ENCODE results near the gene UGT2B7. TPM values are rescaled to one million over a fixed set of nuclear protein-coding genes. Genes with fewer than 3 reads are reported as not detected.
"Not testable (repeated sequence)": the region's sequence is repeated elsewhere in the genome, so short reads cannot be mapped to it uniquely, and the experiment has no call there.

UGT2B7 gene
- total RNA-seq (under 1 TPM in 1 of 5 donors, not detected in 4; 0.23 TPM), total RNA-seq (0 reads per million in 29 experiments)
- not detected for total RNA-seq (2013)

DNA sequence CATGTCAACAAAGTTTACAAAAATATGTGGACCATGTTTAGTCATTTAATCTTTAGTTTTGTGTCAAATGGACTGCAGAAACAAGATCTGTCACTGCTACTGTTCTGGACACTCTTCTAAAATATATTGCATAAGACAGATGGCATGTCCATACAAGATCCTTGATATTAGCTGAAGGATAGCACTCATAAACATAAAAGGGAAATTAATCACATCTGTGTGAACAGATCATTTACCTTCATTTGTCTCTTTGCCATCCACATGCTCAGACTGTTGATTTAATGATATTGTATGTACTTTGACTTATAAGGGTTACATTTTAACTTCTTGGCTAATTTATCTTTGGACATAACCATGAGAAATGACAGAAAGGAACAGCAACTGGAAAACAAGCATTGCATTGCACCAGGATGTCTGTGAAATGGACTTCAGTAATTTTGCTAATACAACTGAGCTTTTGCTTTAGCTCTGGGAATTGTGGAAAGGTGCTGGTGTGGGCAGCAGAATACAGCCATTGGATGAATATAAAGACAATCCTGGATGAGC, at the start of gene UGT2B7:
TSS of gene UGT2B7 (plus strand) at position 364 of the 546 bp plus-strand sequence. CDS start at position 411, 47 bp downstream.
- Mint-ChIP-seq H3K27ac (no peak within 1 kb of the TSS), H3K9me3 (peaks cover 0 to 3% (median 0%) of the 10 kb centered on the region in 3 donors), H3K4me3 (no peak within 1 kb of the TSS), H3K4me1 (no peaks in the 10 kb centered on the region), H3K27me3 (no peaks in the 10 kb centered on the region), H3K36me3 (no peaks in the 10 kb centered on the region)
- H3K36me3 ChIP-seq (ENCODE audit: control insufficient read depth in 2 of 2, extremely low read depth in 1 of 2, insufficient read depth in 1 of 2, low read length in 1 of 2) = no peaks in the 10 kb centered on the region
- no peaks in the 10 kb centered on the region for H3K9me3 ChIP-seq
- H3K27ac ChIP-seq (ENCODE audit: low read length) = no peak within 1 kb of the TSS
- no peak within 1 kb of the TSS for H3K4me3 ChIP-seq (ENCODE audit: control insufficient read depth in 1 of 2, extremely low read depth in 1 of 2, low read length in 1 of 2)
- ATAC-seq (replicated peaks in 1 of 4) = no peak
- no peaks in the 10 kb centered on the region for H3K4me1 ChIP-seq (ENCODE audit: control insufficient read depth in 1 of 2, extremely low read depth in 1 of 2, insufficient read depth in 2 of 2, low read length in 2 of 2)
- ChIA-PET CTCF (no interaction called here), POLR2A (no interaction called here)
- no peak for DNase-seq
- H3K27me3 ChIP-seq (replicated peaks in 1 of 2; ENCODE audit: control insufficient read depth in 2 of 2, extremely low read depth in 1 of 2, insufficient read depth in 2 of 2, low read length in 1 of 2) = no peaks in the 10 kb centered on the region

DNA sequence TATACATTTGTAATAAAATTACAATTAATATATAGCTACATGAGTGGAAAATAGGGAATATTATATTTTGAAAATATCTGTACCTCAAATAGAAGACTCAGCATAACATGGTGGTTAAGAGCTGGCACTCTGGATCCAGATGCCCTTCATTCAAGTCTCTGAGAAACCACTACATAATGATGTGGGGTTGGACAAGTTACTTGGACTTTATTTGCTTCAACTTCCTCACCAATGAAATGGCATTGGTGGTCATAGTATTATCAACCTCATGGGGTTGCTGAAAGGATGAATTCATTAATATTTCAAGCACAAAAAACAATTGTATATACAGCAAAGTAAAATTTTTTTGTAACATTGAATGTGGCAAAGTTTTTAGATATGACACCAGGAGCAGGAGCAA, 46.4 kb upstream of the UGT2B7 start:
- H3K4me3 Mint-ChIP-seq = no peak overlapping the region
- no peaks in the 10 kb centered on the region for H3K27me3 Mint-ChIP-seq
- H3K9me3 Mint-ChIP-seq = peaks cover 0 to 4% (median 0%) of the 10 kb centered on the region in 3 donors
- Histone ChIP-seq H3K4me1 (ENCODE audit: control insufficient read depth in 1 of 2, extremely low read depth in 1 of 2, insufficient read depth in 2 of 2, low read length in 2 of 2) (no peaks in the 10 kb centered on the region), H3K27ac (ENCODE audit: low read length) (no peak overlapping the region), H3K9me3 (no peaks in the 10 kb centered on the region), H3K36me3 (ENCODE audit: control insufficient read depth in 2 of 2, extremely low read depth in 1 of 2, insufficient read depth in 1 of 2, low read length in 1 of 2) (no peaks in the 10 kb centered on the region), H3K4me3 (ENCODE audit: control insufficient read depth in 1 of 2, extremely low read depth in 1 of 2, low read length in 1 of 2) (no peak overlapping the region), H3K27me3 (replicated peaks in 1 of 2; ENCODE audit: control insufficient read depth in 2 of 2, extremely low read depth in 1 of 2, insufficient read depth in 2 of 2, low read length in 1 of 2) (no peaks in the 10 kb centered on the region)
- ChIA-PET POLR2A (no interaction called here), CTCF (no interaction called here)
- DNase-seq (no peak), ATAC-seq (replicated peaks in 1 of 4) (no peak)
- H3K36me3 Mint-ChIP-seq = no peaks in the 10 kb centered on the region
- H3K4me1 Mint-ChIP-seq = no peaks in the 10 kb centered on the region
- no peak overlapping the region for H3K27ac Mint-ChIP-seq

DNA sequence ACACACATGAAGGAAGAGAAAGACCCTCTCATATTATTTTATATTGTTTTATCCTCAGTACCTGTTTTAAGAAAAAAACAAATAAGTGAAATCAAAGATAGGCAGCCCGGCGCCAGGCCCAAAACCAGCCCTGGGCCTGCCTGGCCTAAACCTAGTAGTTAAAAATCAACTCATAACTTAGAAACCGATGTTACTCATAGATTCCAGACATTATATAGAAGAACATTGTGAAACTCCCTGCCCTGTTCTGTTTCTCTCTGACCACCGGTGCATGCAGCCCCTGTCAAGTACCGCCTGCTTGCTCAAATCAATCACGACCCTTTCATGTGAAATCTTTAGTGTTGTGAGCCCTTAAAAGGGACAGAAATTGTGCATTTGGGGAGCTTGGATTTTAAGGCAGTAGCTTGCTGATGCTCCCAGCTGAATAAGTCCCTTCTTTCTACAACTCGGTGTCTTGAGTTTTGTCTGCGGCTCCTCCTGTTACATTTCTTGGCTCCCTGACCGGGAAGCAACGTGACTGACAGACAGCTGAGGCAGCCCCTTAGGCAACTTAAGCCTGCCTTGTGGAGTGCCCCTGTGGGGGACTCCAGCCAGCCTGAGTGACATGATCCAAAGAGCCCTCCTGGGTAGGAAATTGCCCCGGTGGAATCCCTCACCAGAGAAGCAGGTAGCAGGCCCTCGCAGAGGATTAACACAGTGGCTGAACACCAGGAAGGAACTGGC, 45.3 kb upstream of the UGT2B7 start:
- POLR2A ChIA-PET = interaction anchor here in 1 of 2 donors (0.6 kb wide), 1 partner anchor 237 kb away, joined by 5 read pairs; no protein-coding TSS in a partner anchor
- DNase-seq; H3K36me3 ChIP-seq (ENCODE audit: control insufficient read depth in 2 of 2, extremely low read depth in 1 of 2, insufficient read depth in 1 of 2, low read length in 1 of 2); H3K27me3 Mint-ChIP-seq; H3K4me3 Mint-ChIP-seq; ATAC-seq (replicated peaks in 1 of 4); H3K9me3 Mint-ChIP-seq; H3K4me1 Mint-ChIP-seq; H3K9me3 ChIP-seq; CTCF ChIA-PET; H3K27ac ChIP-seq (ENCODE audit: low read length); H3K4me3 ChIP-seq (ENCODE audit: control insufficient read depth in 1 of 2, extremely low read depth in 1 of 2, low read length in 1 of 2); H3K27ac Mint-ChIP-seq; H3K4me1 ChIP-seq (ENCODE audit: control insufficient read depth in 1 of 2, extremely low read depth in 1 of 2, insufficient read depth in 2 of 2, low read length in 2 of 2); H3K36me3 Mint-ChIP-seq; H3K27me3 ChIP-seq (replicated peaks in 1 of 2; ENCODE audit: control insufficient read depth in 2 of 2, extremely low read depth in 1 of 2, insufficient read depth in 2 of 2, low read length in 1 of 2): not testable (repeated sequence)
- WGBS (ENCODE audit: insufficient coverage) = 90% methylated on average over 9 of the region's 12 CpGs

DNA sequence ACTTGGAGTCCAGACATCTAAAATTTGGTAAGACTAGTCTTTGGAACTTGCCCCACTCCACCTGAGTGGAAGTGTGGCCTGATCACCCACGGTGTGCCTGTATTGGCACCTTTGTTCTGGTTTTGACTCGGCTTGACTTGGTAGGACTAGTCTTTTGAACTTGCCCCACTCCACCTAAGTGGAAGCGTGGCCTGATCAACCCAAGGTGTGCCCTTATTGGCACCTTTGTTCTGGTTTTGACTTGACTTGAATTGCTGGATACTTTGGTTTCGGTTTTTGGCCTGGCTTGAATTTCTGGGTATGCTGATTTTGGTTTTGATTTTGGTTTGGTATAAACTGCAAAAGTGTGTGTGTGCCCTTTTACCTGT, 44.7 kb upstream of the UGT2B7 start:
- ChIA-PET POLR2A (no interaction called here), CTCF (no interaction called here)
- 83% methylated on average over 2 of the region's 4 CpGs for WGBS (ENCODE audit: insufficient coverage)
- ATAC-seq (replicated peaks in 1 of 4) (no peak), DNase-seq (no peak)
- H3K4me3 ChIP-seq (ENCODE audit: control insufficient read depth in 1 of 2, extremely low read depth in 1 of 2, low read length in 1 of 2) = no peak overlapping the region
- H3K36me3 ChIP-seq (ENCODE audit: control insufficient read depth in 2 of 2, extremely low read depth in 1 of 2, insufficient read depth in 1 of 2, low read length in 1 of 2) = no peaks in the 10 kb centered on the region
- no peak overlapping the region for H3K27ac ChIP-seq (ENCODE audit: low read length)
- no peaks in the 10 kb centered on the region for H3K4me1 Mint-ChIP-seq
- no peaks in the 10 kb centered on the region for H3K27me3 ChIP-seq (replicated peaks in 1 of 2; ENCODE audit: control insufficient read depth in 2 of 2, extremely low read depth in 1 of 2, insufficient read depth in 2 of 2, low read length in 1 of 2)
- no peaks in the 10 kb centered on the region for H3K27me3 Mint-ChIP-seq
- no peaks in the 10 kb centered on the region for H3K36me3 Mint-ChIP-seq
- H3K4me3 Mint-ChIP-seq = no peak overlapping the region
- H3K9me3 ChIP-seq = no peaks in the 10 kb centered on the region
- H3K27ac Mint-ChIP-seq = no peak overlapping the region
- no peaks in the 10 kb centered on the region for H3K4me1 ChIP-seq (ENCODE audit: control insufficient read depth in 1 of 2, extremely low read depth in 1 of 2, insufficient read depth in 2 of 2, low read length in 2 of 2)
- H3K9me3 Mint-ChIP-seq = no peaks in the 10 kb centered on the region

DNA sequence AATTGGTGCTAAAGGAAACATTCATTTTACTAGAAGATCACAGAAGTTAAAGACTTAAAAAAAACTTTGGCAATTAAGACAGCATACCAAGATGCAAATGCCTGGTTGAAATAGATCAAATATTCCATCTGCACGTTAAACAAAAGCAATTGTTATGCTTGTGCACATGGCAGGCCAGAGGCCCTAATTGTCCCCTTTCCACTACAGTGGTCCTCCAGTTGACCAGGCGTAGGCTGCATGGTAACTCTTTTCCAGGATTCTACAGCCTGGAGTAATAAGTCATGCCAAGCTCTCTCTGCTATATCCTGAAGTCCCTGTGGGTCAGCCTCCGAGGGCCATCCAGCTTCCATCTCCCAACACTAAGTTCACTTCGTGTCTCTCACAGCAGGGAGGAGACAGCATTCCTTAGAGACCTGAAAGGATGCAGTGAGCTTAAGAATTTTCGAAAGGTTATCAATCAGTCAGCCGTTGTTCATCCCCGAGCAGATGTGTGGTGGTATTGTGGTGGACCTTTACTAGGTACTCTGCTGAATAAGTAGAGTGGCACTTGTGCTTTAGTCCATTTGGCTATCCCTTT, 42.9 kb upstream of the UGT2B7 start:
- H3K4me1 Mint-ChIP-seq; ATAC-seq (replicated peaks in 1 of 4); CTCF ChIA-PET: not testable (repeated sequence)

DNA sequence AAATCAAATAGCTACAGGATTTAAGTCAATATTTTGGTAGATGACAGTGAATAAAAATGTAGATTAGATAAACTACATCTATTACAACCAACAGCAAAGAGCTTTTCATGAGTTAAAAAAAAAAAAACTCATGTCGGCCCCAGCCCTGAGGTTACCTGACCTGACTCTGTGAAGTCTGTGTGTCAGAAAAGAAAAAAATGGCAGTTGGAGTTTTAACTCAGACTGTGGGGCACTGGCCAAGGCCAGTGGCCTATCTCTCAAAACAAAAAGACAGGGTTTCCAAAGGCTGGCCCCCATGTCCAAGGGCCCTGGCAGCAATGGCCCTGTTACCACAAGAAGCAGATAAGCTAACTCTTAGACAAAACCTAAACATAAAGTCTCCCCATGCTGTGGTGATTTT, 42.2 kb upstream of the UGT2B7 start:
- H3K36me3 Mint-ChIP-seq; H3K4me3 ChIP-seq (ENCODE audit: control insufficient read depth in 1 of 2, extremely low read depth in 1 of 2, low read length in 1 of 2); ATAC-seq (replicated peaks in 1 of 4); H3K36me3 ChIP-seq (ENCODE audit: control insufficient read depth in 2 of 2, extremely low read depth in 1 of 2, insufficient read depth in 1 of 2, low read length in 1 of 2); POLR2A ChIA-PET; H3K4me3 Mint-ChIP-seq; H3K9me3 ChIP-seq; H3K4me1 Mint-ChIP-seq; H3K27ac Mint-ChIP-seq; H3K27me3 ChIP-seq (replicated peaks in 1 of 2; ENCODE audit: control insufficient read depth in 2 of 2, extremely low read depth in 1 of 2, insufficient read depth in 2 of 2, low read length in 1 of 2); H3K9me3 Mint-ChIP-seq; H3K27ac ChIP-seq (ENCODE audit: low read length); H3K4me1 ChIP-seq (ENCODE audit: control insufficient read depth in 1 of 2, extremely low read depth in 1 of 2, insufficient read depth in 2 of 2, low read length in 2 of 2); H3K27me3 Mint-ChIP-seq; DNase-seq; CTCF ChIA-PET: not testable (repeated sequence)
- no CpG with 5 or more reads among the region's 1 CpG for WGBS (ENCODE audit: insufficient coverage)

More for the DNA sequence above, 42.9 kb upstream of the UGT2B7 start:
- H3K36me3 Mint-ChIP-seq; H3K36me3 ChIP-seq (ENCODE audit: control insufficient read depth in 2 of 2, extremely low read depth in 1 of 2, insufficient read depth in 1 of 2, low read length in 1 of 2); H3K4me3 ChIP-seq (ENCODE audit: control insufficient read depth in 1 of 2, extremely low read depth in 1 of 2, low read length in 1 of 2); H3K27ac Mint-ChIP-seq; DNase-seq; H3K27ac ChIP-seq (ENCODE audit: low read length); H3K27me3 ChIP-seq (replicated peaks in 1 of 2; ENCODE audit: control insufficient read depth in 2 of 2, extremely low read depth in 1 of 2, insufficient read depth in 2 of 2, low read length in 1 of 2); H3K4me3 Mint-ChIP-seq; POLR2A ChIA-PET; H3K4me1 ChIP-seq (ENCODE audit: control insufficient read depth in 1 of 2, extremely low read depth in 1 of 2, insufficient read depth in 2 of 2, low read length in 2 of 2); H3K27me3 Mint-ChIP-seq; H3K9me3 ChIP-seq; H3K9me3 Mint-ChIP-seq: not testable (repeated sequence)
- WGBS (ENCODE audit: insufficient coverage) = no CpG with 5 or more reads among the region's 7 CpGs
